Measurements from ENCODE around the gene DAB2.

- no peak for TF ChIP-seq CTCF (IDR thresholded peaks at IDR 0.05; ENCODE audit: low read depth, low read length)
- TF ChIP-seq MYC (IDR thresholded peaks at IDR 0.05; ENCODE audit: low read depth, low read length), result no peak
These were observed 42.1 kb upstream of the DAB2 start for GRCh38 chr5:39466846-39467245.

Measured in NB4 (cell line).